ENCODE results near the gene SIX6. TPM values are rescaled to one million over a fixed set of nuclear protein-coding genes. Genes with fewer than 3 reads are reported as not detected.

The SIX6 gene
- total and polyA plus RNA-seq, 2 donors, result under 0.01 to 0.05 TPM

GRCh38 chr14:60502541-60502940 is 6.4 kb upstream of the SIX6 start:
- DNase-seq (ENCODE audit: low read depth in 6 of 9, low spot score in 9 of 9), result no peak
- Histone ChIP-seq H3K4me1 (ENCODE audit: control insufficient read depth in 2 of 2, insufficient read depth in 2 of 2, low read length in 2 of 2) (peaks cover 0 to 4% of the 10 kb centered on the region in 2 donors), H3K9me3 (ENCODE audit: control insufficient read depth in 2 of 2, insufficient read depth in 1 of 2, low read length in 1 of 2) (no peaks in the 10 kb centered on the region), H3K27ac (ENCODE audit: low read depth in 1 of 2, low read length in 1 of 2) (no peak overlapping the region), H3K36me3 (ENCODE audit: control insufficient read depth in 2 of 2, insufficient read depth in 2 of 2, low read length in 1 of 2) (no peaks in the 10 kb centered on the region), H3K4me3 (ENCODE audit: low read length in 2 of 2) (no peak overlapping the region), H3K27me3 (ENCODE audit: control insufficient read depth in 2 of 2, insufficient read depth in 1 of 2, low read length in 1 of 2) (peaks cover 23 to 54% of the 10 kb centered on the region in 2 donors)

GRCh38 chr14:60505448-60505847 is 3.5 kb upstream of the SIX6 start:
- no peak for DNase-seq (ENCODE audit: low read depth in 6 of 9, low spot score in 9 of 9)
- H3K4me1 ChIP-seq (ENCODE audit: control insufficient read depth in 2 of 2, insufficient read depth in 2 of 2, low read length in 2 of 2), result peaks cover 0 to 11% of the 10 kb centered on the region in 2 donors
- no peak overlapping the region for H3K27ac ChIP-seq (ENCODE audit: low read depth in 1 of 2, low read length in 1 of 2)
- H3K36me3 ChIP-seq (ENCODE audit: control insufficient read depth in 2 of 2, insufficient read depth in 2 of 2, low read length in 1 of 2), result no peaks in the 10 kb centered on the region
- H3K27me3 ChIP-seq (ENCODE audit: control insufficient read depth in 2 of 2, insufficient read depth in 1 of 2, low read length in 1 of 2), result peaks cover 51 to 82% of the 10 kb centered on the region in 2 donors
- peaks cover 4 to 7% of the 10 kb centered on the region in 2 donors for H3K9me3 ChIP-seq (ENCODE audit: control insufficient read depth in 2 of 2, insufficient read depth in 1 of 2, low read length in 1 of 2)
- WGBS, result 25% methylated on average over 2 of the region's 2 CpGs
- H3K4me3 ChIP-seq (ENCODE audit: low read length in 2 of 2), result no peak overlapping the region

GRCh38 chr14:60506010-60506409 is 2.9 kb upstream of the SIX6 start:
- WGBS, result 8% methylated on average over 7 of the region's 7 CpGs
- Histone ChIP-seq H3K9me3 (ENCODE audit: control insufficient read depth in 2 of 2, insufficient read depth in 1 of 2, low read length in 1 of 2) (peaks cover 4 to 7% of the 10 kb centered on the region in 2 donors), H3K36me3 (ENCODE audit: control insufficient read depth in 2 of 2, insufficient read depth in 2 of 2, low read length in 1 of 2) (no peaks in the 10 kb centered on the region), H3K27ac (ENCODE audit: low read depth in 1 of 2, low read length in 1 of 2) (no peak overlapping the region), H3K4me1 (ENCODE audit: control insufficient read depth in 2 of 2, insufficient read depth in 2 of 2, low read length in 2 of 2) (peaks cover 0 to 11% of the 10 kb centered on the region in 2 donors), H3K4me3 (ENCODE audit: low read length in 2 of 2) (no peak overlapping the region), H3K27me3 (ENCODE audit: control insufficient read depth in 2 of 2, insufficient read depth in 1 of 2, low read length in 1 of 2) (peaks cover 55 to 88% of the 10 kb centered on the region in 2 donors)
- DNase-seq (ENCODE audit: low read depth in 6 of 9, low spot score in 9 of 9), result no peak

GRCh38 chr14:60506462-60506984 is 2.4 kb upstream of the SIX6 start:
- Histone ChIP-seq H3K36me3 (ENCODE audit: control insufficient read depth in 2 of 2, insufficient read depth in 2 of 2, low read length in 1 of 2) (no peaks in the 10 kb centered on the region), H3K9me3 (ENCODE audit: control insufficient read depth in 2 of 2, insufficient read depth in 1 of 2, low read length in 1 of 2) (peaks cover 4 to 7% of the 10 kb centered on the region in 2 donors), H3K27me3 (ENCODE audit: control insufficient read depth in 2 of 2, insufficient read depth in 1 of 2, low read length in 1 of 2) (peaks cover 60 to 88% of the 10 kb centered on the region in 2 donors), H3K4me3 (ENCODE audit: low read length in 2 of 2) (no peak overlapping the region), H3K4me1 (ENCODE audit: control insufficient read depth in 2 of 2, insufficient read depth in 2 of 2, low read length in 2 of 2) (peaks cover 0 to 15% of the 10 kb centered on the region in 2 donors), H3K27ac (ENCODE audit: low read depth in 1 of 2, low read length in 1 of 2) (no peak overlapping the region)
- WGBS, result 12% methylated on average over 17 of the region's 17 CpGs
- no peak for DNase-seq (ENCODE audit: low read depth in 6 of 9, low spot score in 9 of 9)

GRCh38 chr14:60506985-60507829 is 1.7 kb upstream of the SIX6 start:
- Histone ChIP-seq H3K4me3 (ENCODE audit: low read length in 2 of 2) (no peak overlapping the region), H3K36me3 (ENCODE audit: control insufficient read depth in 2 of 2, insufficient read depth in 2 of 2, low read length in 1 of 2) (no peaks in the 10 kb centered on the region), H3K27ac (ENCODE audit: low read depth in 1 of 2, low read length in 1 of 2) (no peak overlapping the region), H3K27me3 (ENCODE audit: control insufficient read depth in 2 of 2, insufficient read depth in 1 of 2, low read length in 1 of 2) (peaks cover 65 to 91% of the 10 kb centered on the region in 2 donors), H3K4me1 (ENCODE audit: control insufficient read depth in 2 of 2, insufficient read depth in 2 of 2, low read length in 2 of 2) (peaks cover 0 to 15% of the 10 kb centered on the region in 2 donors), H3K9me3 (ENCODE audit: control insufficient read depth in 2 of 2, insufficient read depth in 1 of 2, low read length in 1 of 2) (peaks cover 4 to 7% of the 10 kb centered on the region in 2 donors)
- DNase-seq (ENCODE audit: low read depth in 6 of 9, low spot score in 9 of 9), result no peak
- 7% methylated on average over 48 of the region's 48 CpGs for WGBS

GRCh38 chr14:60508363-60508706 is 611 bp upstream of the SIX6 start:
- H3K9me3 ChIP-seq (ENCODE audit: control insufficient read depth in 2 of 2, insufficient read depth in 1 of 2, low read length in 1 of 2), result peaks cover 4 to 7% of the 10 kb centered on the region in 2 donors
- H3K27me3 ChIP-seq (ENCODE audit: control insufficient read depth in 2 of 2, insufficient read depth in 1 of 2, low read length in 1 of 2), result peaks cover 76 to 97% of the 10 kb centered on the region in 2 donors
- H3K36me3 ChIP-seq (ENCODE audit: control insufficient read depth in 2 of 2, insufficient read depth in 2 of 2, low read length in 1 of 2), result no peaks in the 10 kb centered on the region
- no peak overlapping the region for H3K4me3 ChIP-seq (ENCODE audit: low read length in 2 of 2)
- DNase-seq (ENCODE audit: low read depth in 6 of 9, low spot score in 9 of 9), result no peak
- no peak overlapping the region for H3K27ac ChIP-seq (ENCODE audit: low read depth in 1 of 2, low read length in 1 of 2)
- peaks cover 0 to 15% of the 10 kb centered on the region in 2 donors for H3K4me1 ChIP-seq (ENCODE audit: control insufficient read depth in 2 of 2, insufficient read depth in 2 of 2, low read length in 2 of 2)
- WGBS, result 10% methylated on average over 5 of the region's 5 CpGs

GRCh38 chr14:60509438-60510253 is 700 bp downstream of the SIX6 start:
- no peak overlapping the region for H3K27ac ChIP-seq (ENCODE audit: low read depth in 1 of 2, low read length in 1 of 2)
- H3K4me1 ChIP-seq (ENCODE audit: control insufficient read depth in 2 of 2, insufficient read depth in 2 of 2, low read length in 2 of 2), result peaks cover under 1 to 17% of the 10 kb centered on the region in 2 donors
- H3K4me3 ChIP-seq (ENCODE audit: low read length in 2 of 2), result no peak overlapping the region
- 6% methylated on average over 58 of the region's 58 CpGs for WGBS
- H3K9me3 ChIP-seq (ENCODE audit: control insufficient read depth in 2 of 2, insufficient read depth in 1 of 2, low read length in 1 of 2), result peaks cover 4 to 7% of the 10 kb centered on the region in 2 donors
- no peaks in the 10 kb centered on the region for H3K36me3 ChIP-seq (ENCODE audit: control insufficient read depth in 2 of 2, insufficient read depth in 2 of 2, low read length in 1 of 2)
- H3K27me3 ChIP-seq (ENCODE audit: control insufficient read depth in 2 of 2, insufficient read depth in 1 of 2, low read length in 1 of 2), result peaks cover 87 to 99% of the 10 kb centered on the region in 2 donors
- no peak for DNase-seq (ENCODE audit: low read depth in 6 of 9, low spot score in 9 of 9)

GRCh38 chr14:60510254-60510950 is 1.5 kb downstream of the SIX6 start:
- Histone ChIP-seq H3K27me3 (ENCODE audit: control insufficient read depth in 2 of 2, insufficient read depth in 1 of 2, low read length in 1 of 2) (peaks cover 94 to 99% of the 10 kb centered on the region in 2 donors), H3K4me1 (ENCODE audit: control insufficient read depth in 2 of 2, insufficient read depth in 2 of 2, low read length in 2 of 2) (peaks cover 8 to 21% of the 10 kb centered on the region in 2 donors), H3K4me3 (ENCODE audit: low read length in 2 of 2) (no peak overlapping the region), H3K36me3 (ENCODE audit: control insufficient read depth in 2 of 2, insufficient read depth in 2 of 2, low read length in 1 of 2) (no peaks in the 10 kb centered on the region), H3K27ac (ENCODE audit: low read depth in 1 of 2, low read length in 1 of 2) (no peak overlapping the region), H3K9me3 (ENCODE audit: control insufficient read depth in 2 of 2, insufficient read depth in 1 of 2, low read length in 1 of 2) (peaks cover 4 to 7% of the 10 kb centered on the region in 2 donors)
- 5% methylated on average over 35 of the region's 35 CpGs for WGBS
- DNase-seq (ENCODE audit: low read depth in 6 of 9, low spot score in 9 of 9), result no peak

Data from thymus (tissue), 11 donors.